ENCODE results near the gene CDKN2AIPNL. TPM values are rescaled to one million over a fixed set of nuclear protein-coding genes. Genes with fewer than 3 reads are reported as not detected.

The CDKN2AIPNL gene
- polyA plus RNA-seq, 1 of the 3 experiments (the other 2 are of a cell fraction): 23.3 TPM

- no peak for TF ChIP-seq FOXM1 (IDR thresholded peaks at IDR 0.05; ENCODE audit: low read depth)
- TF ChIP-seq TCF12 (IDR thresholded peaks at IDR 0.05): no peak
- peak; percentile 46; the same call in 1 of the 2 replicates for TF ChIP-seq FOXJ3 (CRISPR knock-in tag; IDR thresholded peaks at IDR 0.05)
- no peak for TF ChIP-seq MEF2A (IDR thresholded peaks at IDR 0.05; ENCODE audit: borderline replicate concordance, low read depth)
- TF ChIP-seq RFX5 (IDR thresholded peaks at IDR 0.05; ENCODE audit: low read length): no peak
- peak; percentile 88 for TF ChIP-seq CHD2 (IDR thresholded peaks at IDR 0.05; ENCODE audit: low read length, partially characterized antibody)
- no peak for TF ChIP-seq YY1 (IDR thresholded peaks at IDR 0.05; ENCODE audit: low read depth)
- TF ChIP-seq SMC3 (IDR thresholded peaks at IDR 0.05; ENCODE audit: low read depth, low read length): no peak
- TF ChIP-seq FOSL2 (IDR thresholded peaks at IDR 0.05; ENCODE audit: borderline replicate concordance, low read depth): no peak
- TF ChIP-seq REST (IDR thresholded peaks at IDR 0.05; ENCODE audit: low read depth, low read length): no peak
Observed at GRCh38 chr5:134370871-134371833, 40.5 kb downstream of the CDKN2AIPNL start, which contains the start of gene UBE2B (continued).

- ChIA-PET CTCF (interaction anchor here (0.6 to 1.9 kb wide), 5 partner anchors 27 to 217 kb away, joined by 3 to 7 read pairs (median 3); no protein-coding TSS in a partner anchor), POLR2A (no interaction called here)
- Histone ChIP-seq H4K20me1 (ENCODE audit: insufficient read depth) (peaks cover 34% of the 10 kb centered on the region), H3K4me2 (peak overlapping the region; percentile 77), H3K9ac (peak overlapping the region; percentile 99), H3F3A (replicated peaks; ENCODE audit: insufficient read depth) (peaks cover 11% of the 10 kb centered on the region), H3K9me3 (no peaks in the 10 kb centered on the region), H3K27me3 (ENCODE audit: insufficient read depth) (no peaks in the 10 kb centered on the region), H3K79me2 (ENCODE audit: insufficient read depth) (peaks cover 64% of the 10 kb centered on the region), H3K9me2 (no peaks in the 10 kb centered on the region), H3K4me3 (ENCODE audit: low read depth in 2 of 2, low read length in 1 of 2) (peak overlapping the region; percentile 93 to 95), H3K27ac (ENCODE audit: low read depth in 2 of 2, low read length in 1 of 2) (peak overlapping the region; percentile 98), H3K36me3 (replicated peaks in 1 of 2; ENCODE audit: control insufficient read depth in 1 of 2, insufficient read depth in 2 of 2, low read length in 1 of 2) (peaks cover 9 to 13% of the 10 kb centered on the region in 2 experiments), H2AFZ (ENCODE audit: low read depth) (peak overlapping the region; percentile 93), H3K4me1 (ENCODE audit: control insufficient read depth in 1 of 2, insufficient read depth in 2 of 2, low read depth in 1 of 2, low read length in 1 of 2) (peaks cover 5 to 15% of the 10 kb centered on the region in 2 experiments; a peak in 3 of 4 replicates)
- 15% methylated on average over 5 of the region's 5 CpGs for whole genome bisulfite sequencing (ENCODE audit: low lambda C conversion rate)
- no peak for DNase-seq
- no peak for TF ChIP-seq CHD2 (IDR thresholded peaks at IDR 0.05; ENCODE audit: low read length, partially characterized antibody)
- no peak for TF ChIP-seq EP300 (IDR thresholded peaks at IDR 0.05; ENCODE audit: borderline replicate concordance in 1 of 2, low read depth in 1 of 2, low read length in 1 of 2)
- no peak for TF ChIP-seq NFIC (IDR thresholded peaks at IDR 0.05; ENCODE audit: borderline replicate concordance)
Observed at GRCh38 chr5:134370311-134370870, 41.3 kb downstream of the CDKN2AIPNL start.

Measured in SK-N-SH (cell line).